ENCODE measurements around the gene REEP2. TPM values are rescaled to one million over a fixed set of nuclear protein-coding genes. Genes with fewer than 3 reads are reported as not detected.

The REEP2 gene
- total and polyA plus RNA-seq, 2 experiments from 2014 or later = 20.5 to 29.8 TPM

DNA sequence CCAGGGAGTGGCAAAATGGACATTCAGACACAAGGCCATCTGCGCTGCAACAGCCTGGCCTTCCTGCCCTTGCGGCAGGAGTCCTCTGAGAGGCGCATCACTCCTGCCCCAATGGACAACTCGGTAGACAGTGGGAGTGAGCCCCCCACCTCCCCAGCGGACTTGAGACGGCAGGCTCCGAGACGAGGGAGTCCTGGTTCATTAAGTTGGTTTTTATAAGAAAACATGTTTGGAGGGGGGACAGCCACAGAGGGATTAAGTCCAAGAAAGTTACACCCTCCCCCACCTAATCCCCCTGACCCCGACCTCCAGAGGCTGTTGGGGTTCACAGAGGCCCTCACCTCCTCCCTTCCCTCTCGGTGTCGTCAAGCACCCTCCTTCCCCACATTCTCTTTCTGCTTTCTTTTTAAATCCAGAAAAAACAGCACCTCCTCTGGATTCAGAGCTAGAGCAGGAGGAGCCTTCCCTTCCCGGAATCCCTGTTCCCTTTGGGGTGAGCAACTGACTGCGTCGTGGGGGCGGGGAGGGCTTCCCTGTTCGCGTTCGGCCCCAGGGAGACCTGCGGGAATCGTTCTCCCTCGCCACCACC, 24.7 kb downstream of the REEP2 start:
- peak overlapping the region; percentile 90 for H3K27ac ChIP-seq (ENCODE audit: low read depth)
- Mint-ChIP-seq H3K27me3 (ENCODE audit: insufficient read depth, low read depth, poor library complexity) (peaks cover 32% of the 10 kb centered on the region), H3K9me3 (peaks cover 11% of the 10 kb centered on the region; the same call in 2 of the 3 replicates), H3K4me1 (peaks cover 38% of the 10 kb centered on the region), H3K4me3 (peak overlapping the region; percentile 84), H3K27ac (peak overlapping the region; percentile 92), H3K36me3 (ENCODE audit: low read depth) (peaks cover 22% of the 10 kb centered on the region)
- H3K4me2 ChIP-seq = peak overlapping the region; percentile 96
- H3K27me3 ChIP-seq (ENCODE audit: insufficient read depth) = peaks cover 26% of the 10 kb centered on the region
- no peak for ATAC-seq
- peak; percentile 51 for DNase-seq (ENCODE audit: low spot score)
- TF ChIP-seq STAT1 (IDR thresholded peaks at IDR 0.05; ENCODE audit: unreplicated experiment) = no peak
- TF ChIP-seq, protein P1, sequence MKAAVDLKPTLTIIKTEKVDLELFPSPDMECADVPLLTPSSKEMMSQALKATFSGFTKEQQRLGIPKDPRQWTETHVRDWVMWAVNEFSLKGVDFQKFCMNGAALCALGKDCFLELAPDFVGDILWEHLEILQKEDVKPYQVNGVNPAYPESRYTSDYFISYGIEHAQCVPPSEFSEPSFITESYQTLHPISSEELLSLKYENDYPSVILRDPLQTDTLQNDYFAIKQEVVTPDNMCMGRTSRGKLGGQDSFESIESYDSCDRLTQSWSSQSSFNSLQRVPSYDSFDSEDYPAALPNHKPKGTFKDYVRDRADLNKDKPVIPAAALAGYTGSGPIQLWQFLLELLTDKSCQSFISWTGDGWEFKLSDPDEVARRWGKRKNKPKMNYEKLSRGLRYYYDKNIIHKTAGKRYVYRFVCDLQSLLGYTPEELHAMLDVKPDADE (IDR thresholded peaks at IDR 0.05) = no peak
- TF ChIP-seq, protein P2, sequence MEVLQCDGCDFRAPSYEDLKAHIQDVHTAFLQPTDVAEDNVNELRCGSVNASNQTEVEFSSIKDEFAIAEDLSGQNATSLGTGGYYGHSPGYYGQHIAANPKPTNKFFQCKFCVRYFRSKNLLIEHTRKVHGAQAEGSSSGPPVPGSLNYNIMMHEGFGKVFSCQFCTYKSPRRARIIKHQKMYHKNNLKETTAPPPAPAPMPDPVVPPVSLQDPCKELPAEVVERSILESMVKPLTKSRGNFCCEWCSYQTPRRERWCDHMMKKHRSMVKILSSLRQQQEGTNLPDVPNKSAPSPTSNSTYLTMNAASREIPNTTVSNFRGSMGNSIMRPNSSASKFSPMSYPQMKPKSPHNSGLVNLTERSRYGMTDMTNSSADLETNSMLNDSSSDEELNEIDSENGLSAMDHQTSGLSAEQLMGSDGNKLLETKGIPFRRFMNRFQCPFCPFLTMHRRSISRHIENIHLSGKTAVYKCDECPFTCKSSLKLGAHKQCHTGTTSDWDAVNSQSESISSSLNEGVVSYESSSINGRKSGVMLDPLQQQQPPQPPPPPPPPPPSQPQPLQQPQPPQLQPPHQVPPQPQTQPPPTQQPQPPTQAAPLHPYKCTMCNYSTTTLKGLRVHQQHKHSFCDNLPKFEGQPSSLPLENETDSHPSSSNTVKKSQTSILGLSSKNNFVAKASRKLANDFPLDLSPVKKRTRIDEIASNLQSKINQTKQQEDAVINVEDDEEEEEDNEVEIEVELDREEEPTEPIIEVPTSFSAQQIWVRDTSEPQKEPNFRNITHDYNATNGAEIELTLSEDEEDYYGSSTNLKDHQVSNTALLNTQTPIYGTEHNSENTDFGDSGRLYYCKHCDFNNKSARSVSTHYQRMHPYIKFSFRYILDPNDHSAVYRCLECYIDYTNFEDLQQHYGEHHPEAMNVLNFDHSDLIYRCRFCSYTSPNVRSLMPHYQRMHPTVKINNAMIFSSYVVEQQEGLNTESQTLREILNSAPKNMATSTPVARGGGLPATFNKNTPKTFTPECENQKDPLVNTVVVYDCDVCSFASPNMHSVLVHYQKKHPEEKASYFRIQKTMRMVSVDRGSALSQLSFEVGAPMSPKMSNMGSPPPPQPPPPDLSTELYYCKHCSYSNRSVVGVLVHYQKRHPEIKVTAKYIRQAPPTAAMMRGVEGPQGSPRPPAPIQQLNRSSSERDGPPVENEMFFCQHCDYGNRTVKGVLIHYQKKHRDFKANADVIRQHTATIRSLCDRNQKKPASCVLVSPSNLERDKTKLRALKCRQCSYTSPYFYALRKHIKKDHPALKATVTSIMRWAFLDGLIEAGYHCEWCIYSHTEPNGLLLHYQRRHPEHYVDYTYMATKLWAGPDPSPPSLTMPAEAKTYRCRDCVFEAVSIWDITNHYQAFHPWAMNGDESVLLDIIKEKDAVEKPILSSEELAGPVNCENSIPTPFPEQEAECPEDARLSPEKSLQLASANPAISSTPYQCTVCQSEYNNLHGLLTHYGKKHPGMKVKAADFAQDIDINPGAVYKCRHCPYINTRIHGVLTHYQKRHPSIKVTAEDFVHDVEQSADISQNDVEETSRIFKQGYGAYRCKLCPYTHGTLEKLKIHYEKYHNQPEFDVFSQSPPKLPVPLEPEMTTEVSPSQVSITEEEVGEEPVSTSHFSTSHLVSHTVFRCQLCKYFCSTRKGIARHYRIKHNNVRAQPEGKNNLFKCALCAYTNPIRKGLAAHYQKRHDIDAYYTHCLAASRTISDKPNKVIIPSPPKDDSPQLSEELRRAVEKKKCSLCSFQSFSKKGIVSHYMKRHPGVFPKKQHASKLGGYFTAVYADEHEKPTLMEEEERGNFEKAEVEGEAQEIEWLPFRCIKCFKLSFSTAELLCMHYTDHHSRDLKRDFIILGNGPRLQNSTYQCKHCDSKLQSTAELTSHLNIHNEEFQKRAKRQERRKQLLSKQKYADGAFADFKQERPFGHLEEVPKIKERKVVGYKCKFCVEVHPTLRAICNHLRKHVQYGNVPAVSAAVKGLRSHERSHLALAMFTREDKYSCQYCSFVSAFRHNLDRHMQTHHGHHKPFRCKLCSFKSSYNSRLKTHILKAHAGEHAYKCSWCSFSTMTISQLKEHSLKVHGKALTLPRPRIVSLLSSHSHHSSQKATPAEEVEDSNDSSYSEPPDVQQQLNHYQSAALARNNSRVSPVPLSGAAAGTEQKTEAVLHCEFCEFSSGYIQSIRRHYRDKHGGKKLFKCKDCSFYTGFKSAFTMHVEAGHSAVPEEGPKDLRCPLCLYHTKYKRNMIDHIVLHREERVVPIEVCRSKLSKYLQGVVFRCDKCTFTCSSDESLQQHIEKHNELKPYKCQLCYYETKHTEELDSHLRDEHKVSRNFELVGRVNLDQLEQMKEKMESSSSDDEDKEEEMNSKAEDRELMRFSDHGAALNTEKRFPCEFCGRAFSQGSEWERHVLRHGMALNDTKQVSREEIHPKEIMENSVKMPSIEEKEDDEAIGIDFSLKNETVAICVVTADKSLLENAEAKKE (CRISPR knock-in tag; IDR thresholded peaks at IDR 0.05) = no peak
- no peak for TF ChIP-seq ZNF331 (CRISPR knock-in tag; IDR thresholded peaks at IDR 0.05; ENCODE audit: low read depth)
- no peak for TF ChIP-seq REST (IDR thresholded peaks at IDR 0.05; ENCODE audit: unreplicated experiment)
- TF ChIP-seq, protein P3, sequence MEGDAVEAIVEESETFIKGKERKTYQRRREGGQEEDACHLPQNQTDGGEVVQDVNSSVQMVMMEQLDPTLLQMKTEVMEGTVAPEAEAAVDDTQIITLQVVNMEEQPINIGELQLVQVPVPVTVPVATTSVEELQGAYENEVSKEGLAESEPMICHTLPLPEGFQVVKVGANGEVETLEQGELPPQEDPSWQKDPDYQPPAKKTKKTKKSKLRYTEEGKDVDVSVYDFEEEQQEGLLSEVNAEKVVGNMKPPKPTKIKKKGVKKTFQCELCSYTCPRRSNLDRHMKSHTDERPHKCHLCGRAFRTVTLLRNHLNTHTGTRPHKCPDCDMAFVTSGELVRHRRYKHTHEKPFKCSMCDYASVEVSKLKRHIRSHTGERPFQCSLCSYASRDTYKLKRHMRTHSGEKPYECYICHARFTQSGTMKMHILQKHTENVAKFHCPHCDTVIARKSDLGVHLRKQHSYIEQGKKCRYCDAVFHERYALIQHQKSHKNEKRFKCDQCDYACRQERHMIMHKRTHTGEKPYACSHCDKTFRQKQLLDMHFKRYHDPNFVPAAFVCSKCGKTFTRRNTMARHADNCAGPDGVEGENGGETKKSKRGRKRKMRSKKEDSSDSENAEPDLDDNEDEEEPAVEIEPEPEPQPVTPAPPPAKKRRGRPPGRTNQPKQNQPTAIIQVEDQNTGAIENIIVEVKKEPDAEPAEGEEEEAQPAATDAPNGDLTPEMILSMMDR (conservative IDR thresholded peaks at IDR 0.05; ENCODE audit: low read depth in 2 of 2) = peak; percentile 30 to 67; a peak in 2 of 4 replicates
- no peak for TF ChIP-seq NANOG (IDR thresholded peaks at IDR 0.05; ENCODE audit: borderline replicate concordance)
- peaks cover 9% of the 10 kb centered on the region for H3F3A ChIP-seq (replicated peaks; ENCODE audit: low read depth)
- no peaks in the 10 kb centered on the region for H3K9me2 ChIP-seq (ENCODE audit: insufficient read depth)
- H3K4me1 ChIP-seq (ENCODE audit: insufficient read depth) = no peaks in the 10 kb centered on the region
- 0 out of 2 replicates have a peak, but pooled peaks cover 3% of the 10 kb centered on the region for H3K36me3 ChIP-seq (ENCODE audit: insufficient read depth)
- peak overlapping the region; percentile 79 for H2AFZ ChIP-seq
- H4K20me1 ChIP-seq (replicated peaks; ENCODE audit: insufficient read depth) = peaks cover 14% of the 10 kb centered on the region; the same call in 1 of the 2 replicates
- H3K4me3 ChIP-seq = peak overlapping the region; percentile 94
- H3K79me2 ChIP-seq (replicated peaks; ENCODE audit: insufficient read depth) = no peaks in the 10 kb centered on the region

Data from GM23338 (cell line).